Gastroesophageal sphincter (tissue), 3 donors: ENCODE data around the gene PSKH1.

ENCODE experiments used
- CTCF ChIP-seq, 4 experiments: fragments of 200-600 bp in 2 of 4; fragments of 450-650 bp in 2 of 4; sonication (generic) in 1 of 4; IDR thresholded peaks; one replicate each; pipeline ENCODE4 v1.5.1; 2017 to 2019; ENCODE audit warnings: antibody characterized with exemption in 4 of 4, mild to moderate bottlenecking in 2 of 4, moderate library complexity in 2 of 4
- POLR2A ChIP-seq, 2 donors: fragments of 450-650 bp; IDR thresholded peaks; one replicate each; pipeline ENCODE4 v1.6.1; 2017; ENCODE audit warnings: antibody characterized with exemption in 2 of 2, mild to moderate bottlenecking in 2 of 2, moderate library complexity in 1 of 2
- POLR2AphosphoS5 ChIP-seq: sonication (generic); formaldehyde crosslinking; IDR thresholded peaks from one replicate; pipeline ENCODE4 v1.6.1; 2017; ENCODE audit warnings: antibody characterized with exemption

- TF ChIP-seq CTCF (IDR thresholded peaks at IDR 0.05) (no peak), POLR2A (IDR thresholded peaks at IDR 0.05) (no peak), POLR2AphosphoS5 (no peak)
These were observed 70.7 kb downstream of the PSKH1 start for GRCh38 chr16:67963662-67964321.
